ENCODE results near the gene LAMA3. TPM values are rescaled to one million over a fixed set of nuclear protein-coding genes. Genes with fewer than 3 reads are reported as not detected.
A peak's percentile ranks its signal among the peaks of the same experiment; 100 is the strongest.

LAMA3 gene
- total and polyA plus RNA-seq, 8 donors, result 4.3 to 182 (median 26.6) TPM

DNA sequence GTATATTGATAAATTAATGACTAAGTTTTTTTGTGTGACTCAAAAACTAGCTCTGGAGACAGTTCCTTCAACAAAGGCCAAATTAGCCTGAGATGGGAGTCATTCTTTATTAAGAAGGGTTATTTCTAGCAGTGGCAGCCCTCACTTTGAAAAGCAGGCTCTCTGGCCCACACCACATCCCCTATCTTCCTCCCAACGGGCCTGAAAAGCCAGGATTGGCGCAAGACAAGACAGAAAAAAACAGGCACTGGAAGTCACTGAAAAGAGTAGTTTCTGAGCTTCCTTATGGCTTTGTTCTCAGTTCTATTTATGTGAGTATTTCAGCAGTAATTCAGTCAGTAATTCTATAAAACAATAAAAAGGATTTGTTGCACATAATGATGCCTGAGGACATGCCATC is 149.0 kb downstream of the LAMA3 start:
- Histone ChIP-seq H3K9me3 (no peaks in the 10 kb centered on the region), H3K27ac (no peak overlapping the region), H3K4me3 (no peak overlapping the region), H3K36me3 (peaks cover 0 to 16% (median 11%) of the 10 kb centered on the region in 4 donors), H3K4me1 (peaks cover 0 to 4% (median 0%) of the 10 kb centered on the region in 4 donors), H3K27me3 (no peaks in the 10 kb centered on the region)
- TF ChIP-seq, protein P1, sequence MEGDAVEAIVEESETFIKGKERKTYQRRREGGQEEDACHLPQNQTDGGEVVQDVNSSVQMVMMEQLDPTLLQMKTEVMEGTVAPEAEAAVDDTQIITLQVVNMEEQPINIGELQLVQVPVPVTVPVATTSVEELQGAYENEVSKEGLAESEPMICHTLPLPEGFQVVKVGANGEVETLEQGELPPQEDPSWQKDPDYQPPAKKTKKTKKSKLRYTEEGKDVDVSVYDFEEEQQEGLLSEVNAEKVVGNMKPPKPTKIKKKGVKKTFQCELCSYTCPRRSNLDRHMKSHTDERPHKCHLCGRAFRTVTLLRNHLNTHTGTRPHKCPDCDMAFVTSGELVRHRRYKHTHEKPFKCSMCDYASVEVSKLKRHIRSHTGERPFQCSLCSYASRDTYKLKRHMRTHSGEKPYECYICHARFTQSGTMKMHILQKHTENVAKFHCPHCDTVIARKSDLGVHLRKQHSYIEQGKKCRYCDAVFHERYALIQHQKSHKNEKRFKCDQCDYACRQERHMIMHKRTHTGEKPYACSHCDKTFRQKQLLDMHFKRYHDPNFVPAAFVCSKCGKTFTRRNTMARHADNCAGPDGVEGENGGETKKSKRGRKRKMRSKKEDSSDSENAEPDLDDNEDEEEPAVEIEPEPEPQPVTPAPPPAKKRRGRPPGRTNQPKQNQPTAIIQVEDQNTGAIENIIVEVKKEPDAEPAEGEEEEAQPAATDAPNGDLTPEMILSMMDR (IDR thresholded peaks at IDR 0.05), result no peak
- TF ChIP-seq EP300 (IDR thresholded peaks at IDR 0.05), result no peak
- TF ChIP-seq POLR2A (IDR thresholded peaks at IDR 0.05), result no peak
- TF ChIP-seq POLR2AphosphoS5 (IDR thresholded peaks at IDR 0.05), result no peak
- no peak for DNase-seq
- 63 to 68% (median 64%) methylated on average over 2 of the region's 2 CpGs for WGBS, 5 donors
- intact Hi-C loops (cut with DNase I; ENCODE audit: low total_unique reads), result no loop called here

DNA sequence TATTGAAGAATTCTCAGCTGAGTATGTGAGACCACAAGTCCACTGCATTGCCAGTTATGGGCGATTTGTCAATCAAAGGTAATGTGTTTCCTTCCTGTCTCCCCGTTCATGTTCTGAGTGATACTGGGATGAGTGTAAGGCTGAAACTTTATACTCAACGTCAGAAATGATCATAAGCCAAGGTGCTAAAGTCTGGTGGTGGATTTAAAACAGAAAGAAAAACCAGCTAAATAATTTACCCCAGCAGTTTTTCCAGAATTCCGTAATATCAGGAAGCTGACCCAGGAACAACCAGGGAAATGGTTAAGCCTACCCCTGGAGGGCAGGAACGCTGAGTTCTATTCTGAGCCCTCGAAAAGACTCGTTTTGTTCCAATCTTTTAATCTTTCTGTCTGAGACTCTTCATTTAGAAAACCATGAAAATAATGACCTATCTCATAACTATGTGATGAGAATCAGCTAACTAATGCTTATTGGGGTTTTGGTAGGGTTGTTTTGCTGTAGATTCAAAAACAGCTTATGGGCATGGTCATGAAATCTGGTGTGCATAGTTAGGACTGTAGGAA is 149.6 kb downstream of the LAMA3 start:
- DNase-seq, result no peak
- Histone ChIP-seq H3K9me3 (no peaks in the 10 kb centered on the region), H3K36me3 (peaks cover 0 to 23% (median 15%) of the 10 kb centered on the region in 4 donors), H3K27me3 (no peaks in the 10 kb centered on the region), H3K27ac (no peak overlapping the region), H3K4me3 (no peak overlapping the region), H3K4me1 (peaks cover 0 to 4% (median 0%) of the 10 kb centered on the region in 4 donors)
- WGBS, 5 donors, result 66 to 77% (median 73%) methylated on average over 7 of the region's 7 CpGs
- intact Hi-C loops (cut with DNase I; ENCODE audit: low total_unique reads), result no loop called here
- no peak for TF ChIP-seq EP300 (IDR thresholded peaks at IDR 0.05)
- no peak for TF ChIP-seq POLR2AphosphoS5 (IDR thresholded peaks at IDR 0.05)
- TF ChIP-seq, protein P1 (IDR thresholded peaks at IDR 0.05), result no peak
- no peak for TF ChIP-seq POLR2A (IDR thresholded peaks at IDR 0.05)

DNA sequence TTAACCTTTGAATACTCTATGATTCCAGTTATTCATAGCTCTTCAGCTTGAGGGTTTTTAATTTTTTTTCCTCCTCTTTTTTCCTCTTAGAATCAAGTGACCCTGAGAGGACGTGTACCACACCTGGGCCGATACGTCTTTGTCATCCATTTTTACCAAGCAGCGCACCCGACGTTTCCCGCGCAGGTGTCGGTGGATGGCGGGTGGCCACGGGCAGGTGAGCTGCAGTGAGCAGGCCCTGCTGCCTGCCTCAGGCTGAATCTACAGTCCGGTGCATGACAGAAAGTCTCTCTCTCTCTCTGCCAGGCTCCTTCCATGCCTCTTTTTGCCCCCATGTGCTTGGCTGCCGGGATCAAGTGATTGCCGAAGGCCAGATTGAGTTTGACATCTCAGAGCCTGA is 153.1 kb downstream of the LAMA3 start:
- no peak overlapping the region for H3K27ac ChIP-seq
- no peaks in the 10 kb centered on the region for H3K9me3 ChIP-seq
- H3K36me3 ChIP-seq, result peaks cover 0 to 45% (median 39%) of the 10 kb centered on the region in 4 donors
- no peak for TF ChIP-seq POLR2AphosphoS5 (IDR thresholded peaks at IDR 0.05)
- TF ChIP-seq, protein P1 (IDR thresholded peaks at IDR 0.05), result no peak
- TF ChIP-seq POLR2A (IDR thresholded peaks at IDR 0.05), result no peak
- no peak for TF ChIP-seq EP300 (IDR thresholded peaks at IDR 0.05)
- intact Hi-C loops (cut with DNase I; ENCODE audit: low total_unique reads), result no loop called here
- H3K4me1 ChIP-seq, result peaks cover 0 to 4% (median 0%) of the 10 kb centered on the region in 4 donors
- 94 to 98% (median 96%) methylated on average over 14 of the region's 14 CpGs for WGBS, 5 donors
- no peak overlapping the region for H3K4me3 ChIP-seq
- no peak for DNase-seq
- no peaks in the 10 kb centered on the region for H3K27me3 ChIP-seq

DNA sequence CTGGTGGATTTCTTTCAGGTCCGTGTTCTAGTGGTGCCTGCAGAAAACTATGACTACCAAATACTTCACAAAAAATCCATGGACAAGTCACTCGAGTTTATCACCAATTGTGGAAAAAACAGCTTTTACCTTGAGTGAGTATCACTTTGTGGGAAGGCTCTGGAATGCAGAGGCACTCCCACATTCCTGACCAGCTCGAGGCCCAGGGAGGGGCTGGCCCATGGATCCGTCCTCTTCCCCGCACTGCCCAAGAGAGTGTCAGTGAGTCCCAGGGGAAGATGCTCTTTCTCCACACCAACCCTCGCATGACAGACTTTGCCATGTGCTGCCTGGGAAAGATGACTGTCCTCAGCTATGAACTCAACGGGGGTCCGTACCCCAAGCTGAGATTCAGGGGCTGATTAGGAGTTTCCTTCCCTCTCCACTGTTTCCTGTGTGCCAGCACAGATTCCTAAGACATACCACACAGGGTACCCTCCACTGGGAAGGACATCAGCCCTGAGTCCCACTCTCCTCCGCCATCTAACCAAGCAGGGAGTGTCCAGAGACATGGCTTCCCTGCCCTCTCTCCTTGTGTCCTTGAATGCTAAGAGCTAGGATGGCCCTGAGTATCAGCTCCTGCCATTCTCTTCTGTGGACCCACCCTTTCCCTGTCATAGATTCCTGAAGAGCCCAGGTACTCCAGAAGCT is 155.9 kb downstream of the LAMA3 start:
- Histone ChIP-seq H3K27me3 (no peaks in the 10 kb centered on the region), H3K9me3 (no peaks in the 10 kb centered on the region), H3K4me1 (peaks cover 0 to 4% (median 0%) of the 10 kb centered on the region in 4 donors), H3K36me3 (peaks cover 0 to 53% (median 45%) of the 10 kb centered on the region in 4 donors), H3K4me3 (no peak overlapping the region), H3K27ac (no peak overlapping the region)
- WGBS, 5 donors, result 63 to 71% (median 67%) methylated on average over 8 to 9 of the region's 9 CpGs
- peak in 1 of 2 donors; percentile 40 for DNase-seq
- intact Hi-C loops (cut with DNase I; ENCODE audit: low total_unique reads), result no loop called here
- TF ChIP-seq POLR2A (IDR thresholded peaks at IDR 0.05), result no peak
- no peak for TF ChIP-seq POLR2AphosphoS5 (IDR thresholded peaks at IDR 0.05)
- TF ChIP-seq, protein P1 (IDR thresholded peaks at IDR 0.05), result no peak
- no peak for TF ChIP-seq EP300 (IDR thresholded peaks at IDR 0.05)
